Endometrium (tissue), 2 donors: ENCODE data around the gene CERCAM.
A peak's percentile ranks its signal among the peaks of the same experiment; 100 is the strongest.
"Not testable (repeated sequence)": the region's sequence is repeated elsewhere in the genome, so short reads cannot be mapped to it uniquely, and the experiment has no call there.

Source experiments
- FAIRE-seq: peaks from 2 replicates; lab custom pipeline; 2012; peaks lifted over from hg19 to GRCh38; lab: Jason Lieb, UNC
- donor health status: control.
- donor health status: control.

Gene CERCAM

DNA sequence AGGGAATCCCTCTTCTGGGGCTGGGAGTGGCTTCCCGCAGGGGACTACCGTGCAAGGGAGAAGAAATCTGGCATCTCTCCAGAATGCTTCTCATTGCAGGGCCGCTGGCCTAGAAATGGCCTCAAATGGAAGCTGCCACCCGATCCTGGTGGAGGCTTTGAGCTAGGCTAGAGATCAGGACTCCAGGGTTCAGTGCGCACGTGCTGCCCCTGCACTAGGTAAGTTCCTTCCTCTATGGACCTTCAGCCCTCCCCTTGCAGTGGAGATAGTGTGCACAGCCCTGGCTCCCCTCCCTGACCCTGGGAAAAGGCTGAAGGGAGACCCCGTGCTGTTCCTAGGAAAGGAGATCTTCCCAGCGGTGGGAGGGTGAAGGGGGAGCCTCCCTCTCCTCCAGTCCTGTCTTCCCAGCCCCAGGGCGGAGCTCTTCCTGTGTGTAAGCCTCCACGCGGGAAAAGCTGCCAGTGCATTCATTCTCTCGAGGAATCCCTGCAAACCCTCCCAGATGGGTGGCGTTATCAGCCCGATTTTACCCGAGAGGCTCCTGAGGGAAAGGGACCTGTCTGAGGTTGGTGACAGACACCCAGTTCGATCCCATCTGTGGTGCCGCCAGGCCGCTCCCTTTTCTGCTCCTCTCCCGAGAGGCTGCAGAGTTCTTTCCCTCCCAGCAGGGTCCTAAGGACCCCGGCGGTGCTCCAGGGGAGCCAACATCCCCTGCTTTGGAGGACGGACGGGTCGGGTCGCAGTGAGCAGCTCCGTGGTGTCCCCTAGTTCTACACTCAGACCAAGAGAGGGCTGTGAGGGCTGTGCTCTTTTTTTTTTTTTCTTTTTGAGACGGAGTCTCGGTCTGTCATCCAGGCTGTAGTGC lies 1.4 kb upstream of the CERCAM start:
- no peak for FAIRE-seq

- no peak for FAIRE-seq
Measured at GRCh38 chr9:128420060-128420650, 502 bp upstream of the CERCAM start.

GRCh38 chr9:128421482-128421996 lies 882 bp downstream of the CERCAM start:
- FAIRE-seq: no peak

DNA sequence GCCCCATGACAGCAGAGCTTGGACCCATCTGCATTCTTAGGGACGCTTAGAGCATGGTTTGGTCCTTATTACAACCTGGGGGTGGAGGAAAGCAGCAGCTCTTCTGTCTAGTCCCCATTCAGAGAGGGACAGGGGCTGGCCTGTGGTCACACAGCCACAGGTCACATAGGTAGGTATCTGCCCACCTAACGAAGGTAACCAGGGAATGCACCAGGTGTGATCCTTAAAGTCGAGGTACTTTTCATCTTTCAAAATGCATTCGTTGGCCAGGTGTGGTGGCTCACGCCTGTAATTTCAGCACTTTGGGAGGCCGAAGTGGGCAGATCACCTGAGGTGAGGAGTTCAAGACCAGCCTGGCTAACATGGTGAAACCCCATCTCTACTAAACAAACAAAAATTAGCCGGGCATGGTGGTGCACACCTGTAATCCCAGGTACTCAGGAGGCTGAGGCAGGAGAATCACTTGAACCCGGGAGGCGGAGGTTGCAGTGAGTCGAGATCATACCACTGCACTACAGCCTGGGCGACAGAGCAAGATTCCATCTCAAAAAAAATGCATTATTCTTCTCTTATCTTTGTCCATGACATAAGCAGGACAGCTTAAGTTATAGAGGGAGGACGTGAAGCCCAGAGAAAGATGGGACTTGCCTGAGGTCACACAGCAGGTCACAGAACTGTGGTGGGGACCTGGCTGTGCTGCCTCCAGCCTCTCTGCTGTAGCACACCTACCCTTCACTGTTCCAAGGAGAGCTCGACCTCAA lies 1.5 kb downstream of the CERCAM start:
- not testable (repeated sequence) for FAIRE-seq

GRCh38 chr9:128422783-128423150 lies 2.1 kb downstream of the CERCAM start:
- no peak for FAIRE-seq

- FAIRE-seq: not testable (repeated sequence)
Measured at GRCh38 chr9:128423356-128423755, 2.7 kb downstream of the CERCAM start.

DNA sequence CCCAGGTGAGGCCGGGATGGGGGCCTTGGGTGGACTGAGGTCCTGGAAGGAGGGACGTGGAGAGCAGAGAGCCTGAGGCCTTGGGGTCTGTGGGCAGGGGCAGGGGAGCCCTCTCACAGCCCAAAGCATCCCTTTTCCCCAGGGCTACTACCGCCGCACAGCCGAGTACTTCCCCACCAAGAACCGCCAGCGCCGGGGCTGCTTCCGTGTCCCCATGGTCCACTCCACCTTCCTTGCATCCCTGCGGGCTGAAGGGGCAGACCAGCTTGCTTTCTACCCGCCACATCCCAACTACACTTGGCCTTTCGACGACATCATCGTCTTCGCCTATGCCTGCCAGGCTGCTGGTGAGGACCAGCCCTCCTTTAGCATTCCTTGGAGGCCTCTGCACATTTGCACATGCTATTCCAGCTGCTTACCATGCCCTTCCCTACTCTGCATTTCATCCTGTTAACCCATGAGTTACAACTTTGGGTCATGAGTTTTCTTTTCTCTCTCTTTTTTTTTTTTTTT lies 3.7 kb downstream of the CERCAM start:
- FAIRE-seq: no peak

DNA sequence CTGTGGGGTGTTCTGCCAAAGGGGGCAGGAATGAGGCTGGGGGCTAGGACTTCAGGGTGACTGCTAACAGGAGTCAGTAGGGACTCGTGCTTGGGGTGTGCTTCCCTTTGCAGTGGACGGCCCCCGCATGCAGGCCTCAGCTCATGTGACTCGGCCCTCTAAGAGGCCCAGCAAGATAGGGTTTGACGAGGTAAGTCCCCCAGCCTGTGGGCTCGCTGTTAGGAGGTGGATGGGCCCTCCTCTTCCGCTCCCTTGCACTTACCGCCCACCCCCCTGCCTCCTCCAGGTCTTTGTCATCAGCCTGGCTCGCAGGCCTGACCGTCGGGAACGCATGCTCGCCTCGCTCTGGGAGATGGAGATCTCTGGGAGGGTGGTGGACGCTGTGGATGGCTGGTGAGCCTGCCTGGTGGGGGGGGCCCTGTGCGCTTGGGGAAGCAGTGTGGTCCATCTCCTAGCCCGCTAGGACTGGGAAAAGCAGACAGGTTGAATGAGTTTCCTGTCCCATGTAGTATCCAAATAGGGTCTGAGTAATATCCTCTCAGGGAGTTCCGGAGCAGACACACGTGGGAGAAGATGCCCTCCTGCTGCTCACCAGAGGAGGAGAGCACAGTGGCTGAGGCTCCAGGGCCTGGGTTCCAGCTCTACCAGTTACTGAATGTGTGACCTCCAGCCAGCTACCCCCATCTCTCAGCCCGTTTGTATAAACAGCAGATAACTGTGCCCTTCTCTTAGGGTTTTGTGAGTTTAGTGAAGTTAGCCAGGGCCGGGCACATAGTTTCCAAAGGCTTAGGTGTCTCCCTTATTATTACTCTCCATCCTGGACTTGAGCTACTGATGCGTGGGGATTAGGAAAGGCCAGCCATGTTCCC lies 8.2 kb downstream of the CERCAM start:
- no peak for FAIRE-seq

DNA sequence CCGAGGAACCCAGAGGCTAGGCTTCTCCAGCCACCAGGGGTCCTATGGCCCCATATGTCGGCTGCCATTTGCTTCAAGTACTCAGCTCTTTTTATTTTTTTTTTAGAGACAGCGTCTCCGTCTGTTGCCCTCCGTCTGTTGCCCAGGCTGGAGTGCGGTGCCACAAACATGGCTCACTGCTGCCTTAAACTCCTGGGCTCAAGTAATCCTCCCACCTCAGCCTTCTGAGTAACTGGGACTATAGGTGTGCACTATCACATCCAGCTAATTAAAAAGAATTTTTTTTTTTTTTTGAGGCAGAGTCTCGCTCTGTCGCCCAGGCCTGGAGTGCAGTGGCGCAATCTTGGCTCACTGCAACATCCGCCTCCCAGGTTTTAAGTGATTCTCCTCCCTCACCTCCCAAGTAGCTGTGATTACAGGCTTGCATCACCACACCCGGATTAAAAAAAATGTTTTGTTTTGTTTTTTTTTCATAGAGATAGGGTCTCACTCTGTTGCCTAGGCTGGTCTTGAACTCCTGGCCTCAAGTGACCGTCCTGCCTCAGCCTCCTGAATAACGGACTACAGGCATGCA lies 8.9 kb downstream of the CERCAM start:
- no peak for FAIRE-seq

DNA sequence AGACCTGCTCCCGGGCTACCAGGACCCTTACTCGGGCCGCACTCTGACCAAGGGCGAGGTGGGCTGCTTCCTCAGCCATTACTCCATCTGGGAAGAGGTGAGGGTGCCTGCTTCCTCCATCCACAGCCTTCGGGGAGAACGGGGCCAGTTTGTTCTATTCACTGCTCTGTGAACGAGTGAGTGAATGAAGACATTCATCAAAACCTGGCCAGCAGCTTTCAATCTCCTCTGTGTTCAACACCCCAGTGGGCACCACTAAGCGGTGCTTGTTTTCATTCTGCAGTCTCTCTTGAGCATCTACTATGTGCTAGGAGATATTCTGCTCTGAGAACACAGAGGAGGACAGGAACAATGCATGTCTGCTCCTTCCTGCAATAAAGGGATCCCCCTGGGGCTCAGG lies 10.6 kb downstream of the CERCAM start:
- FAIRE-seq: no peak

GRCh38 chr9:128434340-128434739 lies 13.7 kb downstream of the CERCAM start:
- no peak for FAIRE-seq

GRCh38 chr9:128435611-128436010 lies 15.0 kb downstream of the CERCAM start:
- no peak for FAIRE-seq

- FAIRE-seq: no peak
Measured at GRCh38 chr9:128438343-128439109, 17.9 kb downstream of the CERCAM start.

DNA sequence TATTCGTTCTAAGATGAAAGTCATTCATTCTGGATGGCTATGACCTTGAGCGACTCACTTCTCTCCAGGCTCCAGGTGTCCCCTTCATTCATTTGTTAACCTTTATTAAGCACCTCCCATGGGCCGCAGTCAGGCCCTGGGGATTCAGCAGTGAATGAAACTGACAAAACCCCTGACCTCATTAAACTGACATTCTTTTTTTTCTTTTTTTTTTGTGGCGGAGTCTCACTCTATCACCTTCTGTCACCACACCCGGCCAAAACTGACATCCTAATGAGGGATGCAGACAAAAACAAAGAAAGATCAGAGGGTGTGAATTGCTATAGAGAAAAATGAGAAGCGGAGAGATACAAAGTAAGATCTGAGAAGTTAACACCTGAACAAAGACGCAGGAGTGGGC lies 18.6 kb downstream of the CERCAM start:
- no peak for FAIRE-seq

- FAIRE-seq: no peak
Measured at GRCh38 chr9:128442150-128442549, 21.5 kb downstream of the CERCAM start.

DNA sequence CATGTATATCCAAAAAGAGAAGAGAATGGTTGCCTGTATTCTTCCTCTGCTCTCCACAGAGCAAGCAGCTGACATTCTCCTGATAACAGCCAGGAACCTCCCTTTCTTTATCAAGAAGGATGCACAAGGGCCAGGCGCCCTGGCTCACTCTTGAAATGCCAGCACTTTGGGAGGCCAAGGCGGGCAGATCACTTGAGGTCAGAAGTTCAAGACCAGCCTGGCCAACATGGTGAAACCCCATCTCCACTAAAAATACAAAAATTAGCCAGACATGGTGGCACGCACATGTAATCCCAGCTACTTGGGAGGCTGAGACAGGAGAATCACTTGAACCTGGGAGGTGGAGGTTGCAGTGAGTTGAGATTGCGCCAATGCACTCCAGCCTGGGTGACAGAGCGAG lies 25.8 kb downstream of the CERCAM start:
- FAIRE-seq: not testable (repeated sequence)

DNA sequence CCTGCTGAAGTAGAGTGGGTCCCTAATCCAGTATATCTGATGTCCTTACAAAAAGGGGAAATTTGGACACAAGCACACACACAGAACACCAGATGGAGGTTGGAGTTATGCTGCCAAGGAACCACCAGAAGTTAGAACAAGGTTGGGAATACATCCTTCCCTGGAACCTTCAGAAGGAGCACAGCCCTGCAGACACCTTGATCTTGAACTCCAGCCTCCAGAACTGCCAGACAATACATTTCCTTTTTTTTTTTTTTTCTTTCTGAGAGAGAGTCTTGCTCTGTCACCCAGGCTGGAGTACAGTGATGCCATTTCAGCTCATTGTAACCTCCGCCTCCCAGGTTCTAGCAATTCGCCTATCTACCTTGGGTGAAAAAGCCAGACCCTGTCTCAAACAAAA lies 28.1 kb downstream of the CERCAM start:
- no peak for FAIRE-seq

GRCh38 chr9:128454991-128455390 lies 34.3 kb downstream of the CERCAM start:
- FAIRE-seq: no peak

DNA sequence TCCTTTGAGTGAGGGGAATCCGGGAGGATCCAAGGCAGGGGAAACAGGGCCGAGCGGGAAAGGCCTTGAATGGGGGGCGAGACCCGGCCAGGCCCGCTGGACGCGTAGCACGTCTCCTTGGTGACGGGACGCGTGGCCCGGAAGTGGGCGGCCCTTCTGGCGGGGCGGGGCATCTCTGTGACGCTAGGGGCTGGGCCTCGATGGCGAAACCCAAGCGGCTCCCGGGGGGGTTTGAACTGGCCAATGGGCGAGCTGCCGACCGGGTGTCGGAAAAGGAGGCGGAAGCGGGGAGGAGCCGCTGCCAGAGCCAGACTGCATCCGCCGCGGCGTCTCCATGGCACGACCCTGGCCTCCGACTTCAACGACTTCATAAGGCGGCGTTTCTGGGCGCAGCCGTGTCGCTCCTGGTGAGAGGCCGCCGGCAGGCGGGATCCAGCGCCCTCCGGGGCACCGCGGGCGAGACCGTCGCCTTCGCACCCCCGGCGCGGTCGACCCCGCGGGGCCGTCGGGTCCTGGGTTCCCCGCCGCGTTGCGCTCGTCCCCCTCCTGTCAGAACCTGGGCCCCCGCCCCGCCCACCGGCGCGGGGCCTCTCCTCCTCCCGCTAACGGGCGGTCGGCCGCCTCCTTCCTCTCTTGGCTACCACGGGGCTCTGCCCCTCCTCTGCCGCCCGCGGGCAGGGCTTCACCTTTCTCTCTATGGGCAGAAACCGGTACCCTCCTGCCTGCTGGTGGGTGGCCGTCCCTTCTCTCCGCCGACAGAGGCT lies 35.4 kb downstream of the CERCAM start, which contains the start of gene ODF2:
Gene ODF2 (plus strand): TSS at position 158 of the 764 bp plus-strand sequence. CDS start 86 bp downstream, at position 244.
- FAIRE-seq: peak; percentile 87
